ENCODE data around the gene NOP14.

DNA sequence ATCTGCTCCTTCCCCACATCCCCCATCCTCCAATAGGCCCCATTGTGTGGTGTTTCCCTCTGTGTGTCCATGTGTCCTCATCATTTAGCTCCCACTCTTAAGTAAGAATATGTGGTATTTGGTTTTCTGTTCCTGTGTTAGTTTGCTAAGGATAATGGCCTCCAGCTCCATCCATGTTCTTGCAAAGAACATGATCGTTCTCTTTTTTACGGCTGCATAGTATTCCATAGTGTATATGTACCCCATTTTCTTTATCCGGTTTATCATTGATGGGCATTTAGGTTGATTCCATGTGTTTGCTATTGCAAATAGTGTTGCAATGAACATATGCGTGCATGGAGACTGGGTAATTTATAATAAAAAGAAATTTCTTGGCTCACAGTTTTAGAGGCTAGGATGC, 31.7 kb upstream of the NOP14 start:
- TF ChIP-seq CTCF (IDR thresholded peaks at IDR 0.05) (no peak), POLR2A (IDR thresholded peaks at IDR 0.05) (no peak)

All from breast epithelium (tissue), 3 donors.